ENCODE data around the gene MCU.

GRCh38 chr10:72890086-72890485 lies 198.1 kb downstream of the MCU start:
- TF ChIP-seq CTCF (IDR thresholded peaks at IDR 0.05) = no peak
- TF ChIP-seq POLR2A (IDR thresholded peaks at IDR 0.05) = no peak
